ENCODE data around the gene UBTD1. TPM values are rescaled to one million over a fixed set of nuclear protein-coding genes. Genes with fewer than 3 reads are reported as not detected.

The UBTD1 gene
- total RNA-seq, 1 donor from 2014 or later = 32.5 TPM

- Histone ChIP-seq H3K36me3 (ENCODE audit: control insufficient read depth, insufficient read depth, low read length) (no peaks in the 10 kb centered on the region), H3K27me3 (ENCODE audit: control insufficient read depth, insufficient read depth, low read length) (no peaks in the 10 kb centered on the region), H3K4me3 (ENCODE audit: low read depth, low read length) (no peak overlapping the region)
- DNase-seq (ENCODE audit: low read depth) = no peak
- TF ChIP-seq, protein P1, sequence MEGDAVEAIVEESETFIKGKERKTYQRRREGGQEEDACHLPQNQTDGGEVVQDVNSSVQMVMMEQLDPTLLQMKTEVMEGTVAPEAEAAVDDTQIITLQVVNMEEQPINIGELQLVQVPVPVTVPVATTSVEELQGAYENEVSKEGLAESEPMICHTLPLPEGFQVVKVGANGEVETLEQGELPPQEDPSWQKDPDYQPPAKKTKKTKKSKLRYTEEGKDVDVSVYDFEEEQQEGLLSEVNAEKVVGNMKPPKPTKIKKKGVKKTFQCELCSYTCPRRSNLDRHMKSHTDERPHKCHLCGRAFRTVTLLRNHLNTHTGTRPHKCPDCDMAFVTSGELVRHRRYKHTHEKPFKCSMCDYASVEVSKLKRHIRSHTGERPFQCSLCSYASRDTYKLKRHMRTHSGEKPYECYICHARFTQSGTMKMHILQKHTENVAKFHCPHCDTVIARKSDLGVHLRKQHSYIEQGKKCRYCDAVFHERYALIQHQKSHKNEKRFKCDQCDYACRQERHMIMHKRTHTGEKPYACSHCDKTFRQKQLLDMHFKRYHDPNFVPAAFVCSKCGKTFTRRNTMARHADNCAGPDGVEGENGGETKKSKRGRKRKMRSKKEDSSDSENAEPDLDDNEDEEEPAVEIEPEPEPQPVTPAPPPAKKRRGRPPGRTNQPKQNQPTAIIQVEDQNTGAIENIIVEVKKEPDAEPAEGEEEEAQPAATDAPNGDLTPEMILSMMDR (IDR thresholded peaks at IDR 0.05; ENCODE audit: insufficient read depth, low read length, poor library complexity, severe bottlenecking) = no peak
Observed at GRCh38 chr10:97509120-97509680, 10.5 kb downstream of the UBTD1 start.

- no peak for DNase-seq (ENCODE audit: low read depth)
- TF ChIP-seq, protein P1 (IDR thresholded peaks at IDR 0.05; ENCODE audit: insufficient read depth, low read length, poor library complexity, severe bottlenecking) = no peak
- Histone ChIP-seq H3K27me3 (ENCODE audit: control insufficient read depth, insufficient read depth, low read length) (no peaks in the 10 kb centered on the region), H3K4me3 (ENCODE audit: low read depth, low read length) (no peak overlapping the region), H3K36me3 (ENCODE audit: control insufficient read depth, insufficient read depth, low read length) (no peaks in the 10 kb centered on the region)
Observed at GRCh38 chr10:97510686-97511085, 12.0 kb downstream of the UBTD1 start.

DNA sequence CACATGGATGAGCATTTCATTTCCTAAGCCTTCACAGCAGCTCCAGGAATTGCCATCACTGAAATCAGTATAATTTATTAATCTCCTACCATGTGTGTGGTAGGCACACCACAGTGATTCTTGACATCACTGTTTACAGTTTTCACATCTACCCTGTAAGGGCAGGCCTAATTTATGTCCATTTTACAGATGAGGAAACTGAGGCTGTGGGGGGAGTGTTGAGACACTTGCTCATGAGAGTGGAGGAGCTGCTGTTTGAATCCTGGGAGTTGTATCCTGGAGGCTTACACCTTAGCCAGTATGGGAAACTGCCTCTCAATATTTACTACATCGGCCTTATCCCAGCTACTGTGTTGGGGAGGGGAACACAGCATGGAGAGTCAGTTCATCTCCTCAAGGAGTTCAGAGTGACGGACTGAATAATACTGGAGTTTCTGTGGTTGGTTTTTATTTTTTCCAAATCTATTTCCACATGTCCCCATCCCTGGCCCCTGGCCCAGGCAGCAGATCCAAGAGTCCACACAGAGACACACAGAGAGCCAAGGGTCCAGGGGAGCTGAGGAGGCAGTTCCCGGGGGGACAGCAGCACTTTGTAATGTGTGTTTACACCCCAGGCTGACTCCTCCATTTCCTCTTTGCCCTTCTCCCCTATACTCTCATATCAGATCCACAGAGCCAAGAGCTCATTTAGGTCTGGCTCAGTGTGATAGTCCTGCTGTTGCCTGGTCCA lies 13.2 kb downstream of the UBTD1 start:
- no peaks in the 10 kb centered on the region for H3K27me3 ChIP-seq (ENCODE audit: control insufficient read depth, insufficient read depth, low read length)
- DNase-seq (ENCODE audit: low read depth) = no peak
- TF ChIP-seq, protein P1 (IDR thresholded peaks at IDR 0.05; ENCODE audit: insufficient read depth, low read length, poor library complexity, severe bottlenecking) = no peak
- no peak overlapping the region for H3K4me3 ChIP-seq (ENCODE audit: low read depth, low read length)
- H3K36me3 ChIP-seq (ENCODE audit: control insufficient read depth, insufficient read depth, low read length) = no peaks in the 10 kb centered on the region

GRCh38 chr10:97512993-97513392 lies 14.3 kb downstream of the UBTD1 start:
- Histone ChIP-seq H3K36me3 (ENCODE audit: control insufficient read depth, insufficient read depth, low read length) (no peaks in the 10 kb centered on the region), H3K4me3 (ENCODE audit: low read depth, low read length) (no peak overlapping the region), H3K27me3 (ENCODE audit: control insufficient read depth, insufficient read depth, low read length) (no peaks in the 10 kb centered on the region)
- no peak for DNase-seq (ENCODE audit: low read depth)
- TF ChIP-seq, protein P1 (IDR thresholded peaks at IDR 0.05; ENCODE audit: insufficient read depth, low read length, poor library complexity, severe bottlenecking) = no peak

DNA sequence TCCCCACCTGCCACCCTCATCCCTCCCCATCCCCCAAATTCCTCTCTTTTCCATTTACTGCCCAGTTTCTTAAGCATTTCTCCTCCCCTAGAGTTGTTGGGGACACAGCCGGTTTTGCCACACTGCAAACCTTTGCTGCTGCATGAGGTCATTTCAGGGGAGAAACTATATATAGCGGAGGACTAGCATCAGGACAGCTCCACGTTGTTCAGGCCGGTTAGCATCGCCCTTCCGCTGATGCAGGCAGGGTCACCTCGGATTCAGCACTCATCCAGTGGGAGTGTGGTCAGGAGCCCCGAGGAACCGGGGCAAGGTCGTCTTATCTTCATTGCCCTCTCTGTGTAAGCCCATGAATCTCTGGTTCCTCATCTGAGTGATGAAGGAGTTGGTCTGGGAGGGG lies 15.6 kb downstream of the UBTD1 start:
- no peaks in the 10 kb centered on the region for H3K27me3 ChIP-seq (ENCODE audit: control insufficient read depth, insufficient read depth, low read length)
- H3K4me3 ChIP-seq (ENCODE audit: low read depth, low read length) = no peak overlapping the region
- H3K36me3 ChIP-seq (ENCODE audit: control insufficient read depth, insufficient read depth, low read length) = no peaks in the 10 kb centered on the region
- TF ChIP-seq, protein P1 (IDR thresholded peaks at IDR 0.05; ENCODE audit: insufficient read depth, low read length, poor library complexity, severe bottlenecking) = no peak
- DNase-seq (ENCODE audit: low read depth) = no peak

All from kidney epithelial cell (primary cell).